ENCODE data around the gene C3orf20. TPM values are rescaled to one million over a fixed set of nuclear protein-coding genes. Genes with fewer than 3 reads are reported as not detected.

C3orf20 gene
- total RNA-seq, 1 experiment from 2014 or later: not detected

DNA sequence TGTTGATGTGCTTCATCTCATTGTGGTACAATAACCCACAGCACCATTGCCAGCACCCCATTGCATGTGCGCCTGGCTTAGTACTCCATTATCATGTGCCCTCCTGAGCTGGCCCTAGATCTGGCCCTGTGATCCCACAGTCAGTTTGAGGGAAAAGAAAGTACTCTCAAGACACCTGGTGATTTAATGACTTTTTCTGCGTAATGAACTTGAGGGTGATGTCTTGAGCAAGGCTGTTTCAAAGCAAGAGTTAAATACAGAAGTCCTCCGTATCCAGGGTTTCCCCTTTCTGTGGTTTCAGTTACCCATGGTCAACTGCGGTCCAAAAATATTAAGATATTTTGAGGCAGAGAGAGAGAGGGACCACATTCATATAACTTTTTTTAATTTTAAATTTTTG lies 16.3 kb downstream of the C3orf20 start:
- ChIA-PET CTCF (no interaction called here), POLR2A (no interaction called here)
- in situ Hi-C loops (cut with HindIII; ENCODE audit: low pct_unique_long_range_greater_than_20kb, low sequenced_read_pairs): no loop called here
- intact Hi-C loops (cut with micrococcal nuclease; ENCODE audit: unreplicated experiment): no loop called here
- no peak overlapping the region for H3K4me3 ChIP-seq (ENCODE audit: low read depth in 2 of 2, low read length in 2 of 2)
- H3K27ac ChIP-seq (ENCODE audit: low read length): no peak overlapping the region
- no peaks in the 10 kb centered on the region for H3K36me3 ChIP-seq (ENCODE audit: control insufficient read depth, insufficient read depth, low read length)
- TF ChIP-seq REST (IDR thresholded peaks at IDR 0.05; ENCODE audit: insufficient read depth in 1 of 2, low read depth in 2 of 2, low read length in 1 of 2): no peak
- TF ChIP-seq TCF7L2 (IDR thresholded peaks at IDR 0.05; ENCODE audit: low read depth, low read length): no peak
- TF ChIP-seq CTCF (IDR thresholded peaks at IDR 0.05): no peak
- TF ChIP-seq POLR2AphosphoS5 (IDR thresholded peaks at IDR 0.05; ENCODE audit: low read depth, low read length): no peak
- TF ChIP-seq SIN3A (IDR thresholded peaks at IDR 0.05; ENCODE audit: borderline replicate concordance, insufficient read depth, low read depth, low read length): no peak
- H3K4me1 ChIP-seq (ENCODE audit: control insufficient read depth, insufficient read depth, low read length): no peaks in the 10 kb centered on the region
- ATAC-seq (no peak), DNase-seq (ENCODE audit: low read depth, low spot score) (no peak)
- H3K9me3 ChIP-seq (ENCODE audit: control insufficient read depth, insufficient read depth, low read depth, low read length): no peaks in the 10 kb centered on the region
- no TSS peak for BruUV-seq (replicated peaks)
- H3K27me3 ChIP-seq (ENCODE audit: control insufficient read depth, insufficient read depth, low read length): no peaks in the 10 kb centered on the region

DNA sequence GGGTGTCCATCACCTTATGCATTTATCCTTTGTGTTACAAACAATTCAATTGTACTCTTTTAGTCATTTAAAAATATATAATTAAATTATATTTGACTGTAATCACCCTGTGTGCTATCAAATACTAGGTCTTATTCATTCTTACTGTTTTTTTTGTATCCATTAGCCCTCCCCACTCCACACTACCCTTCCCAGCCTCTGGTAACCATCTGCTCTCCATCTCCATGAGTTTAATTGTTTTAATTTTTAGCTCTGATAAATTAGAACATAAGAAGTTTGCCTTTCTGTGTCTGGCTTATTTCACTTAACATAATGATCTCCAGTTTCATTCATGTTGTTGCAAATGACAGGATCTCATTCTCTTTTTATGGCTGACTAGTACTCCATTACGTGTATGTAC lies 16.8 kb downstream of the C3orf20 start:
- H3K9me3 ChIP-seq (ENCODE audit: control insufficient read depth, insufficient read depth, low read depth, low read length): no peaks in the 10 kb centered on the region
- no peaks in the 10 kb centered on the region for H3K27me3 ChIP-seq (ENCODE audit: control insufficient read depth, insufficient read depth, low read length)
- no TSS peak for BruUV-seq (replicated peaks)
- intact Hi-C loops (cut with micrococcal nuclease; ENCODE audit: unreplicated experiment) (no loop called here), in situ Hi-C loops (cut with HindIII; ENCODE audit: low pct_unique_long_range_greater_than_20kb, low sequenced_read_pairs) (no loop called here)
- ATAC-seq: no peak
- ChIA-PET CTCF (no interaction called here), POLR2A (no interaction called here)
- no peaks in the 10 kb centered on the region for H3K4me1 ChIP-seq (ENCODE audit: control insufficient read depth, insufficient read depth, low read length)
- H3K4me3 ChIP-seq (ENCODE audit: low read depth in 2 of 2, low read length in 2 of 2): no peak overlapping the region
- no peak for TF ChIP-seq REST (IDR thresholded peaks at IDR 0.05; ENCODE audit: insufficient read depth in 1 of 2, low read depth in 2 of 2, low read length in 1 of 2)
- no peak for TF ChIP-seq SIN3A (IDR thresholded peaks at IDR 0.05; ENCODE audit: borderline replicate concordance, insufficient read depth, low read depth, low read length)
- no peaks in the 10 kb centered on the region for H3K36me3 ChIP-seq (ENCODE audit: control insufficient read depth, insufficient read depth, low read length)
- DNase-seq (ENCODE audit: low read depth, low spot score): no peak
- H3K27ac ChIP-seq (ENCODE audit: low read length): no peak overlapping the region
